HG03097 (cell line): ENCODE results near the gene SORL1.
"Not testable (repeated sequence)": the region's sequence is repeated elsewhere in the genome, so short reads cannot be mapped to it uniquely, and the experiment has no call there.

ENCODE experiments used
- ATAC-seq: cut with Tn5 transposase; IDR thresholded peaks from one replicate; pipeline ENCODE4 v1.9.1; 2021; ENCODE audit not compliant: unreplicated experiment, low FRiP score

Gene SORL1

GRCh38 chr11:121500717-121501116 is 48.6 kb downstream of the SORL1 start:
- ATAC-seq = no peak

GRCh38 chr11:121503051-121503450 is 50.9 kb downstream of the SORL1 start:
- ATAC-seq = no peak

GRCh38 chr11:121506237-121506636 is 54.1 kb downstream of the SORL1 start:
- ATAC-seq = not testable (repeated sequence)

GRCh38 chr11:121508449-121508848 is 56.3 kb downstream of the SORL1 start:
- ATAC-seq = no peak

GRCh38 chr11:121510438-121510837 is 58.3 kb downstream of the SORL1 start:
- no peak for ATAC-seq

GRCh38 chr11:121512468-121513465 is 60.7 kb downstream of the SORL1 start:
- no peak for ATAC-seq

DNA sequence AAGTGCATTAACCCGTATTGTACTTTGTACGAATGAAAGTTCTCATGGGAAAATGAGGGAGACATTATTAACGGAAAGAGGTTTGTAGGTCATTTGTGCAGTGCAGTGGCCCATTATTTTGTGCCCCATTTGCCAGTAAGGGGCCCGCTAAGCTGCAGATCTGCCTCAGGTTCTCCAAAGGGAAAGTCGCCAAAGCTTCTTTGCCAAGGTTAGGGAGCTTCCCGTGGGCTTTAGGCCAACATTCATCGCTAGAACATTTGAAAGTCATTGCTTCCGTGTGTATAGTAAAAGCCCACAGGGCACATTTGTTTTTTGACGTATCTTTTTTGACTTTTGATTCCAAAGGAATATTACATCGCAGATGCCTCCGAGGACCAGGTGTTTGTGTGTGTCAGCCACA is 61.7 kb downstream of the SORL1 start:
- no peak for ATAC-seq

GRCh38 chr11:121514432-121515334 is 62.6 kb downstream of the SORL1 start:
- no peak for ATAC-seq

GRCh38 chr11:121515335-121515671 is 63.2 kb downstream of the SORL1 start:
- ATAC-seq = no peak

GRCh38 chr11:121517996-121518395 is 65.9 kb downstream of the SORL1 start:
- ATAC-seq = no peak

DNA sequence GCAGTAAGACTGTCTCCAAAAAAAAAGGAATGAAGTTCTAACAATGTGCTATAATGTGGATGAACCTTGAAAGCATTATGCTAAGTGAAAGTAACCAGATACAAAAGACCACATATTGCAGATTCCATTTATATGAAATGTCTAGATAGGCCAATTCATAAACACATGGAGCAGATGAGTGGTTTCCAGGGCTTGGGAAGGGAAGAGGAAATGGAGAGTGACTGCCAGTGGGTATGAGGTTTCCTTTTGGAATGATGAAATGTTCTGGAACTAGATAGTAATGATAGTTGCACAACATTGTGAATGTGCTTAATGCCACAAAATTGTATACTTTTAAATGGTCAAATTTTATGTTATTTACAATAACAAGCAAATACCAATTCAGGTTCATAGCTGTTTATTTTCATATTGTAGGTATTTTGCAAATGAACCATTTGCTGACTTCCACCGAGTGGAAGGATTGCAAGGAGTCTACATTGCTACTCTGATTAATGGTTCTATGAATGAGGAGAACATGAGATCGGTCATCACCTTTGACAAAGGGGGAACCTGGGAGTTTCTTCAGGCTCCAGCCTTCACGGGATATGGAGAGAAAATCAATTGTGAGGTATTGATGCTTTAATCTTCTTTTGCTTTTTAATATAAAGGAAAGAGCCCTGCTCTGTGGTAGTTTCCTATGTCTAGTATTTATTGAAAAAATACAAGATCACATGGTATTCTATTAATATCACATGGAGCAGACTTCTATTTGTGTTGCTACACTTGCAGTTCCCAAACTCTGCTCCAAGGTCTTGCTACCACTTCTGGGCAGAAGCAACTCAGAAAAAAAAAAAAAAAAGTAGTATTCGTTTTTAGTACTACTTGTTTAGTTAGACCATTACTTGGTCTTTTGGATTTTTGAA is 68.4 kb downstream of the SORL1 start:
- no peak for ATAC-seq

DNA sequence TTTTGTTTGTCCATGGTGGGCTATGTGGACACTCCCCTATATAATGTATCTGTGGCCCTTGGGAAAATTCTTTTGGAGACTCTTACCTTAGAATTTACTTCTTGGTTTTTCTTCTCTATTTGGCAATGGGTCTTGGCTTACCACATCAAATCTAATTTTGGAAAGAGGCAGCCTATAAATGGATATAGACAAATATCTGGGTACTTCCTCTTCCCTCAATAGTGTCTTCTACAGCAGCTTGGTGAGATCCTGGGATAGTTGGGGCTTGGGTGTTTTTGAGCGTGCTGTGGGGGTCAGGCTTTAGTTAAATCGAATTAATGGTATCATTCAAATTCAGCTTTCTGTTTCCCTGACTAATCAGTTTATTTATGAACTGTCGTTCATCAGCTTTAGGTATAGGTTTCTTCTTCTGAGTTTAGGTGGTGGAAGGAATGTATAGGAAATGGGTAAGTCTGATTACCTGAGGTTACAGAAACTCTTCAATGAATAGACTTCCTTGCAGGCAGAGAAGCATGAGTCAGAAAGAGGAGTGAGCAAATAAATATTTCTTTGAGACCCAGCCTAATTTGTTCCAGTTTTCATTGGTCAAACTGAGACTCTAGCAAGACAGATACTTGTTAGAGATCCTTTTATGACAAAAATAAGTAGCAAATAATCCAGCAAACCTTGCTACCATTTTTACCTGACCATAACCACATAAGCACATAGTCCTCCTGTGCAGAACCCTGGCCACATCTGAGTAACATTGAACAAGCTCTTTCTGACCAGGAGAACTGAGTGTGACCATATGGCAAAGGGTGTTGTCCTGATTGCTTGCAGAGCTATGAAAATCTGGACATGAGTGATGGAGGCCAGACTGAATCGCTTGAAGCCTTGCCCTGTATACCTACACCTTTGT is 69.3 kb downstream of the SORL1 start:
- ATAC-seq = no peak

- no peak for ATAC-seq
These were observed 70.2 kb downstream of the SORL1 start for GRCh38 chr11:121522043-121522941.

DNA sequence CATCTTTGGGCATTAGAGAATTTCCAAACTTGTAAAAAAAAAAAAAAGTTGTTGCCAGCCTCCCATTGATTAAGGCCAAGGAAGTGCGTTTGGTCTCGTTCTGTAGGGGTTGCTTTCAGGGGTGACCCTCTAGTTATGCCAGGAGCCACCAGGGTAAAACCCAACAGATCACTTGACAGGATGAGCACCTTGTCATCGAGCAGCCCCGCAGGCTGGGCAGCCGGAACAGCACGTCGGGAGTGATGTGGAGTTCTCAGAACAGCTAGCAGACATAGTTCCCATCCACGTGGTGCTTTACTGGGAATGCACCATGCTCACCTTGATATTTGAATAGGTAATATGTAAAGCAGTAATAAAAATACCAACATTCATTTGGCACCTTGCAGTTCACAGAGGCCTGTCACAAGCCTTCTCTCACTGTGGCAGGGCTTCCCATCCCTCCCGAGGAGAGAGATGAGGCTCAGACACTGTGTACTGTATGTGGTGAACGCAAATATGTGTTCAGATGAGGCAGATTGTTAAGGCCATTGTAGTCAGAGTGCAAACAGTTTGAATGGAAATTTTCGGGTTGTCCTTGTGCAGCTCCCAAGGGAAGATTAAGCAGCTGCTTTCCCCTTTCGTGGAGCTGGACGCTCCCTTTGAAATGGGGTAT is 71.6 kb downstream of the SORL1 start:
- no peak for ATAC-seq

DNA sequence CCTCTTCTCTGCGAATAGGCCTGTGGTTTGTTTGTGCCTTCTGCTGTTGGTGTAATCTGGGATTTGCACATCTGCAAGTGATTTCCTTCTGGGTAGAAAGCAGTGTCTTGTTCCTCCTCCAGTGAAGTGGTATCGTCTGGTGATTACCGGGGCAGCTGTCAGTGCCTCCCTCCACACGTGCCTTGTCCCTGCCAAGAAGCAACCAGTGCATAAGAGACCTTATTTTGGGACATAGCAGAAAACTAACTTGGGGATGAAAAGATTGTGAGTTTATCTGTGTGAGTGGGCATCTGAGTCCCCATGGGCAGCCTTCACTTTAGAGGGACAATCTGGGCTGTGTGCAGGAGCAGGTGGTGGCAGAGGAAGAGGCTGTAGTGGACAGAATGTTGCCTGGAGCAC is 72.1 kb downstream of the SORL1 start:
- no peak for ATAC-seq

- no peak for ATAC-seq
These were observed 73.3 kb downstream of the SORL1 start for GRCh38 chr11:121525376-121525775.

DNA sequence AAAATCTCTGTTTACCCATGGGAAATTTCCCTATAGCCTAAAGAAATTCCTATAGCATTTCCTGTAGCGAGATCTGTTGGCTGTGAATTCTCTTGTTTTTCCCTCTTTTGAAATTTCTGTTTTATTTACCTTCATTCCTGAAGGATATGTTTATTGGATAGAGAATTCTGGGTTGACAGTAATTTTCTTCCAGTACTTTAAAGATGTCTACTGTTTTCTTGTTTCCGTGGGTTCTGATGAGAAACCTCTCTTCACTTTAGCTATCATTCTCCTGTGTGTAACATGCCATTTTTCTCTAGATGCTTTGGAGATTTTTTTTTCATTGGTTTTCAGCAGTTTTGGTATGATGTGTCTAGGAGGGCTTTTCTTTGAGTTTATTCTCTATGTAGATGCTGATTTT is 78.1 kb downstream of the SORL1 start:
- ATAC-seq = no peak

GRCh38 chr11:121533601-121534000 is 81.5 kb downstream of the SORL1 start:
- ATAC-seq = no peak
